A549 (cell line): ENCODE data around the gene EPN3.

Source experiments
- CBX2 ChIP-seq: fragments of 200-600 bp; sonication (generic); IDR thresholded peaks from 2 replicates; pipeline ENCODE4 v1.6.1; 2016; ENCODE audit warnings: low read depth, mild to moderate bottlenecking, borderline replicate concordance
- CTCF ChIP-seq: fragments of >200 bp; sonication (Bioruptor Twin); formaldehyde crosslinking; IDR thresholded peaks from 3 replicates; pipeline ENCODE4 v1.5.1; 2016

- TF ChIP-seq CBX2, result no peak
- TF ChIP-seq CTCF, result no peak
Measured at GRCh38 chr17:50505591-50506130, 26.9 kb upstream of the EPN3 start.
